DMS153 (cell line): ENCODE measurements around the gene BMF.
A peak's percentile ranks its signal among the peaks of the same experiment; 100 is the strongest.

Source experiments
- DNase-seq: peaks from one replicate; lab custom pipeline; 2025; lab: John Stamatoyannopoulos, UW

The BMF gene

DNA sequence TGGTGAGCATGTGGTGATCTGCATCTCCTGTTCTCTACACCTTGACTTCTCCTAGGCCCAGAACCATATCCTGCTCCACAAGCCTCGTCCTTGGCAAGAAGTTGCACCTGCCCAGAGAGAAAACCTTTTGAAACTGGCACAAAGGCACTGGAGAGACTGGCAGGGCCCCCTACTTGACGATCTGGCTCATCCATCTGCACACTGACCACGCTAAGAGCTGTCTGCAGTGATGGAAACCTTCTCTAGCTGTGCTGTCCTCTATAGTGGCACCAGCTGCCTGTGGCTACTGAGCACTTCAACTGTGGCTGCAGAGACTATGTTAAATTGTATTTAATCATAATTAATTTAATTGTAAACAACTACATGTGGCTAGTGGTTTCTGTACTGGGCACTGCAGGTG, 43.5 kb downstream of the BMF start:
- DNase-seq: no peak

DNA sequence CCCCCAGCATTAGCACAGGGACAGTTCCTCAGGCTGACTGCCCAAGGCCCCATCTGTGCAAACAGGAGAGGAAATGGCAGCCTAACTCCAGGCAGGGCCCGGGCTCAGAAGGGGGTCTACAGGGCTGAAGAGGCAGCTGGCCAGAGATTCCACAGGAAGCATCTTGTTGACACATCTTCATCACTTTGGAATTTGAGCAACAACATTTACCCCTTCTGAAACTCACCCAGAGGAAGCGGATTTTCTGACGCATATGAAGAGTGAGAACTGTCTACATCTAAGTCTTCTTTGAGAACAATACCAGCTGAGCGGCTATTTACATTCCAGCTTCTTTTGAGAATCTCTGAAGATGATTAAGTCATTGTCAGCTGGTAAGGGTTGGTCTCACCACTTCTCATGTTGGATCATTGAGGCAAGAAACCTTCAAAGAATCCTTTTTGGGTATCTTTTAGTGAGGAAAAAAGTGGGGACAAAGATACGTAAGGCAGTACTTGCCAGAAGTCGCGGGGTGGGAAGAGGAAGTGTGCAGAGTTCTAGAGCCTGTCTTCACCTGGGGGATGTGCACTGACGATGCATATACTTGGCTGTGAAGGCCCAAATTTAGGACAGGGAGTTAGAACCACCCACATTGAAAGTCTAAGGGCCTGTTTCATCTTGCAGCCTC, 44.3 kb downstream of the BMF start:
- DNase-seq: no peak

- DNase-seq: no peak
Observed at GRCh38 chr15:40063563-40064011, 45.1 kb downstream of the BMF start.

GRCh38 chr15:40062816-40063562, 45.7 kb downstream of the BMF start:
- DNase-seq: no peak

DNA sequence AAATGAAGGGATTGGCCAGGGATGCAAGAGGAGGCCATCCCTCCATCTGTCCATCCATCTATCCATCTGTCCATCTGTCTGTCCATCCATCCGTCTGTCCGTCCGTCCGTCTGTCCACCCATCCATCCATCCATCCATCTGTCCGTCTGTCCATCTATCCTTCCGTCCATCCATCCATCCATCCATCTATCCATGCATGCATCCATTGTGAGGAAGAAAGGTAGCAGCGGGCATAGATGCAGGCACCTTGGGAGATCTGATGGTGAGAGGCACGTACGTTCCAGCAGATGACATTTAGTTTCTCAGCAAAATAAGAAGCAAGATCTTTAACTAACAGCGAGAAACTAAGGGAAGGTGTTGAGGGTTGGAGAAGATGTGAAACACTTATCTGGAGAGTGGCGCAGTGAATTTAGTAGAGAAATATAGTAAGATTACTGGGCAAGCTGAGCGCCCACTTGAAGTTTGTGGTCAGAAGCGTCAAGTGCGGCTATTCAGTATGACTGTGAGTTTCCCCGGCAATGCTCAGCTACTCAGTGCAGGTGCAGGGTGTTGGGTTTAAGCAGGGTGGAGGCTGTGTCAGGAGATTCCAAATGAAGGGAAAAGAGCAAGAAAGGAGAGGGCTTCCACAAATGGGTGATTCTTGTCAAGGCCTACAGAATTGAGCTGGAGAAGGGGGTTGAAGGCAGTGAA, 47.3 kb downstream of the BMF start:
- no peak for DNase-seq

DNA sequence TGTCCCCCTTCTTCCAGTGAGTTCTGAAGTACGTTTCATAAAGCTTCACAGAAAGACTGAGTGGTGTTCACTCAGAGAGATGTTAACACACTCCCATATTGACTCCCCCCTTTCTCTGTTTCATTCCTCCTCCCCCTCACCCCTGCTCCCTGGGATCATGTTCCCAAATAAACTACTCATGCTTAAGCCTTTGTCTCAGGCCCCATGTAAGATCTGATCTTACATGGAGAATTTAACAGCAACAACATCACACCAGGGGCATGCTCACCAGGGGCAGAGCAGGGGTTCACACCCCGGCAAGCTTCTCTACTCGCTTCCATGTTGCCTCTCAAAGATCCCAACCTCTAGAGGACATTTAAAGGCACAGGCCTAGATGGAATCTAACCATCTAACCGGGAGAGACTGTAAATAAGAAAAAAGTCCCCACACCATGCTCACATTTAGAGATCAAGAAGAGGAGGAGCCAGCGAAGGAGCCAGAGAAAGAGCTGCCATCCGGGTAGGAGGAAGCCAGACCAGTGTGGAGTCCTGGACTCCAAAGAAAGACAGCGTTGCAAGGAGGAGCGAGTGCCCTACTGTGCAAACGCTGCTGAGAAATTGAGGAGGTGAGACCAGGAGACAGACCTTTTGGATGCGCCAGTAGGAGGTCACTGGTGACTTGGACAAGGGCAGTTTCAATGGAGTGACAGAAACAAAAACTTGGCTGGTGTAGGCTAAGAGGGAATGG, 48.3 kb downstream of the BMF start:
- no peak for DNase-seq

- DNase-seq: no peak
Observed at GRCh38 chr15:40059821-40060220, 48.9 kb downstream of the BMF start.

- DNase-seq: no peak
Observed at GRCh38 chr15:40058476-40059140, 50.1 kb downstream of the BMF start.

DNA sequence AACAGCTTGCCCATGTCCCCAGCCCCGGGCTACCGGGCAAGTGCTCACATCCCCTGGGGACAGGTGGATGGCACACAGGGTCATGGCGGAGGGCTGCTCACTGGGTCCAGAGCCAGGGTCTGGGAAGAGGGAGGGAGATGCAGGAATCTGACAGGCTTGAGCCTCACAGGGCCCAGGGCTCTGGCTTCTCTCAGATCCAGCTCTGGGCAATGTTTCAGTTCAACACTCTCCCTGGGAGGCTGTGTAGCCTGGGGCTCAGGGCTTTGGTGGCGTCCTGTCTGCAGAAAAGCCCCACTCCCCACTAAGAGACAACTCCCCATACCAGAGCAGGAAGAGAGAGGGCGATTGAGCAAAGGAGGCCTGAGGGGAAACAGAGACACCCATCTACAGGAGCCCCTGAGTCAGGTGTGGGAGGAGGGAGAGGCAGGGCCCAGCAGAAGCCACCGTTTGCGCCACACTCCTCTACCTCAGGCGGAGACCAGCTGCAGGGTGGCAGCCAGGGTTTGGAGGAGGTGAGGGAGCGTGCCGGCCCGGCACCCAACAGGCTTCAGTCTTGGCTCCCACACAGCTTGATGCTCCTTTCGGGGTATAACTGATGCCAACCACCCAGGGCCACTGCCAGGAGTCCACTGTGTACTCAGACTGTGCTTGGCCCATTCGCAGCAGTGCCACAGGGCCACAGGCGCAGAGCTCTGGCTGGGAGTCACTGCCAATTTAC, 52.9 kb downstream of the BMF start:
- no peak for DNase-seq

GRCh38 chr15:40054855-40055575, 53.7 kb downstream of the BMF start:
- DNase-seq: peak; percentile 25

DNA sequence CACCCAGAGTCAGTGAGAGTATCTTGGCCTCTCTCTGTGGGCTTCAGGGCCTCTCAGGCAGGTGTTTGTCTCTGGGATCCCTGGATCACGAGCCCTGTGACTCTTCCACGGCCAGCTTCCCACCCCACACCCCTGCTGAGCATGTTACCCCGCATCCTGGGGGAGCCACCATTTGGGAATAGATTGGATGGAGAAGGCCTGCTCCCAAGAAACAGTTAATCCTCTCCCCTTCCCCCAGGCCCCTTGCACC, 54.1 kb downstream of the BMF start:
- no peak for DNase-seq

DNA sequence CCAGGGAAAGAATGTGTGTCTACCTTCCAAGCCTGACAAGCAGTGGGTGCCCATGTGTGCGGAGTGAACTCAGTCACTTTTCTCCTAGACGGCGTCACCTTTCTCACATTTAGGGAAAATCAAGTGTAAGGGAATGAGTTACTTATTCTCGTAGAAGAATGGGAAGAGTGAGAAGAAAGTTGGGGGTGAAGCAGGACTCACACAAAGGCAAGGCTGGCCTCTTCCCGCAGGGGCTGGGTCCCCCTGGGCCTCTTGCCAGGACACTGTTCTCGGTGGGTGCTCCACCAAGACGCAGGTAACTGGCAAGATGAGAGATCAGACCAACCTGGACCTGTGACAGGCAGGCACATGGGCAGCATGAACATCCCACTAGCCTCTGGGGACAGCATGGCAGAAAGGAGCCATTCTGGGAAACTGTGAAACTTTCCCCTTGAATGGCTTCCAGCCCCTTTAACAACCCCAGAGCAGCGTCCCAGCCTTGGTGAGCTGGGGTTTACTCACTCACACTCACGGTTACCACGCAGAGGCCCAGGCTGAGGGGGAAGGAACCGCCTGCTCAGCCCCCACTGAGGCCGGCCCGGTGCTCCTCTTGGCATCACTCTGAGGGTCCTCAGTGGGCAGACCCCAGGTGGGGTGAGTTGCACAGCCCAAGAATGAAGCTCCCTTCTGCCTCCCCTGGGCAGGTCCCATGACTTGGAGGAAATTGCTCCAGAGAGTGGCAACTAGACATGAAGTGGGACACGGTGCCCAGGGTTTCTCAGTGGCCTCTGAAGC, 54.7 kb downstream of the BMF start:
- DNase-seq: no peak

DNA sequence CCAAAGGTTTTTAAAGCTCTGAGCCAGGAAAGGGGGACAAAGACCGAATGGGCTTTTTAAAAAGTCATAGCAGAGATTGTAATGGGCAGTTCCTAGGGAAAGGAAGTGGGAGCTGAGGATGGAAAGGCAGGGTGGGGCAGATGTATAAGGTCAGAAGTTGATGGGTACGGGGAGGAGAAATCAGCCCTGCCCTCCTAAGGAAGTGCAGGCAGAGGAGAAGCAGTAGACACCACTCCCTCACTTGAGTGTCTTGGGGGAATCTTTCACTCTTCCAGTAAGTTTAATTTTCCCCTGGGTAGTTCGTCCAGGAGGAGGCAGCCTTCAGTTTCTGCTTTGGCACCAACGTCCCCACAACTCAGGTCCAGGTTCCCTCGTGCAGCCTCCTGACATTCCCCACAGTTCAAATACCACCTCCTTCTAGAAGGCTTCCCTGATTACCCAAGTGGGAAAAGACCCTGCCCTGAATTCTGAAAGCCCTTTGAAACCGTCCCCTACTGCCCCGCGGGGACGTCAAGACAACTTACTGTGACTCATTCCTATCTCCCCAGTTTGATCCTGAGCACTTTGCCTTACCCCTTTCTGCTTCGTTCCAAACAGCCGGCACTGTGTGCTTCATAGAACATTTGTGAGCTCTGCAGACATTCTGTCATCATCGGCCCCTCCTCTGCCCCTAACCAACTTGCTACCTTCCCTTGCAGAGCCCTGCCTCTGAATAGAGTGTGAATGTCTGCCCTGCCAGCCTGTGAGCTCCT, 55.4 kb downstream of the BMF start:
- no peak for DNase-seq

DNA sequence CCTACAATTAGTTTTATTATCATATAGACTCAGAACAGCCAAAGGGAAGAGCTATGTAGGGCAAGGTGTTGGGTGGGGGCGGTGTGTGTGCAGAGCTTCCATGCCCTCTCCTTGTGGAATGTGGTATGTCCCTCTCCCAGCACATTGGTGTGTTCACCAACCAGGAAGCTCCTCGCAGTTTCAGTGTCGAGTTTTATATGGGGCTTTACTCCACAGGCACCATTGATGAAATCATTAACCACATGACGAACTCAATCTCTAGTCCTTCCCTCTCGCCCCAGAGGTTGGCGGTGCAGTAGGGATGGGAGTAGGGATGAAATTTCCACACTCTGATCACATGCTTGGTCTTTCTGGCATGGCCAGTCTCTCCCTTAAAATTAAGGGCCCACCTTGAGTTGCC, 56.1 kb downstream of the BMF start:
- no peak for DNase-seq

GRCh38 chr15:40051616-40052415, 56.9 kb downstream of the BMF start:
- no peak for DNase-seq

DNA sequence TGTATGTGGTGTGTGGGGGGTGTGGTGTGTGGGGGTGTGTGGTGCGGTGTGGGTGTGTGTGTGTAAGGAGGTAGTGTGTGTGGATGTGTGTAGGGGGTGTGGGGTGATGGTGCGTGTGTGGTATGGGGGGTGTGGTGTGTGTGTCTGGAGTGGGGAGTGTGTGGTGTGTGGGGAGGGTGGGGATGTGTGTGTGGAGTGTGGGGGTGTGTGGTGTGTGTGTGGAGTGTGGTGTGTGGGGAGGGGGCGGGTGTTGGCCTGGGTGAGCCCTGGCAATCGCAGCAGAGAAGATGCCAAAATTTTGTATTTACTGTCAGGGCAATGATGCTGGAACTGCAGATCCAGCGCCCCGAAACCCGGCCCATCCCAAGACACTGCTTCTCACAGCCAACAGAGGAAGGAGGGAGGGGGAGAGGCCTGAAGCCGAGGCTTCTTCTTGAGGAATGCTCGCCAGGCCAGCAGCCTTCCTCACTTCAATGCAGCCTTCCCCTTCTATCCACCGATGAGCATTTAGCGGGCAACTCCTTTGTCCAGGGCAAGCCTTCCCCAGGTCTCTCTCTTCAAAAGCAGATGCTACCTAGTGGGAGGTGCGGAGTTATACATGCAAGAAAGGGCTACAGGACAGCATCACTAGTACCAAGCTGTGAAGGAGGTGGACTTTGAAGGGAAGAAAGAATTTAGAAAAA, 57.8 kb downstream of the BMF start:
- DNase-seq: no peak

DNA sequence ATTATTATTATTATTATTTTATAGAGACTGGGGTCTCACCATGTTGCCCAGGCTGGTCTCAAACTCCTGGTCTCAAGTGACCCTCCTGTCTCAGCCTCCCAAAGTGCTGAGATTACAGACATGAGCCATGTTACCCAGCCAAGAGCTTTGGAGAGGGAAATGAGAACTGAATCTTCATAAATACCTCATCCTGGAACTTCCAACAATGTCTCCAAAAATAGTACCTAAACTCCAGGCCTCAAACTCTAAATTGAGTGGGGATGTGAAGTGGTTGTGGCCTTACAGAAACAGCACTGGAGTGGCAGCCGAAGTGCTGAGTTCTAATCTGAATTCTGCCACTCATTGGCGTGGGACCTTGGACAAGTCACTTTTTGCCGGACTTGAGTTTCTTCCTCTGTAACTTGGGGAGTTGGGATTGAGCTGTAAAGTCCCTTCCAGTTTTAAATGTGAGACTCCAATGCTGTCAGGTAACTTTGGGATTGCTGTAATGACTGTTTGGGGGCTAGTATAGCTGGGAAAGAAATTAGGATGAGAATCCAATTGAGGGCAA, 59.7 kb downstream of the BMF start:
- DNase-seq: no peak
